ENCODE data around the gene RBBP8NL.

RBBP8NL gene

DNA sequence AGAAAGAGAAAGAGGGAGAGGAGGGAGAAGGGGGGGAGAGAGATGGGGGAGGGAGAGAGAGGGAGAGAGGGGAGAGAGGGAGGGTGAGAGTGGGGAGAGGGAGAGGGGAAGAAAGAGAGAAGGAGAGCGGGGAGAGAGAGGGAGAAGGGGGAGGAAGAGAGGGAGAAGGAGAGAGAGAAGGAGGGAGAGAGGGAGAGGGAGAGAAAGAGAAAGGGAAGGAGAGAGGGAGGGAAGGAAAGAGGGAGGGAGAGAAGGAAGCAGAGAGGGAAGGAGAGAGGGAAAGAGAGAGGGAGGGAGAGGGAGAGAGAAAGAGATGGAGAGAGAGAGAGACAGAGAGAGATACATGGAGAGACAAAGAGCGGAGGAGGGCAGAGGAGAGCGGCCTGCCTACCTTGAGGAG, 24.6 kb upstream of the RBBP8NL start:
- TF ChIP-seq, protein P1, sequence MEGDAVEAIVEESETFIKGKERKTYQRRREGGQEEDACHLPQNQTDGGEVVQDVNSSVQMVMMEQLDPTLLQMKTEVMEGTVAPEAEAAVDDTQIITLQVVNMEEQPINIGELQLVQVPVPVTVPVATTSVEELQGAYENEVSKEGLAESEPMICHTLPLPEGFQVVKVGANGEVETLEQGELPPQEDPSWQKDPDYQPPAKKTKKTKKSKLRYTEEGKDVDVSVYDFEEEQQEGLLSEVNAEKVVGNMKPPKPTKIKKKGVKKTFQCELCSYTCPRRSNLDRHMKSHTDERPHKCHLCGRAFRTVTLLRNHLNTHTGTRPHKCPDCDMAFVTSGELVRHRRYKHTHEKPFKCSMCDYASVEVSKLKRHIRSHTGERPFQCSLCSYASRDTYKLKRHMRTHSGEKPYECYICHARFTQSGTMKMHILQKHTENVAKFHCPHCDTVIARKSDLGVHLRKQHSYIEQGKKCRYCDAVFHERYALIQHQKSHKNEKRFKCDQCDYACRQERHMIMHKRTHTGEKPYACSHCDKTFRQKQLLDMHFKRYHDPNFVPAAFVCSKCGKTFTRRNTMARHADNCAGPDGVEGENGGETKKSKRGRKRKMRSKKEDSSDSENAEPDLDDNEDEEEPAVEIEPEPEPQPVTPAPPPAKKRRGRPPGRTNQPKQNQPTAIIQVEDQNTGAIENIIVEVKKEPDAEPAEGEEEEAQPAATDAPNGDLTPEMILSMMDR (IDR thresholded peaks at IDR 0.05; ENCODE audit: insufficient read depth, low read length, missing control alignments): no peak
- ChIA-PET POLR2A (no interaction called here), CTCF (no interaction called here)
- DNase-seq (ENCODE audit: low read depth, low spot score): no peak
- no peak overlapping the region for H3K4me3 ChIP-seq (ENCODE audit: low read depth, low read length)

DNA sequence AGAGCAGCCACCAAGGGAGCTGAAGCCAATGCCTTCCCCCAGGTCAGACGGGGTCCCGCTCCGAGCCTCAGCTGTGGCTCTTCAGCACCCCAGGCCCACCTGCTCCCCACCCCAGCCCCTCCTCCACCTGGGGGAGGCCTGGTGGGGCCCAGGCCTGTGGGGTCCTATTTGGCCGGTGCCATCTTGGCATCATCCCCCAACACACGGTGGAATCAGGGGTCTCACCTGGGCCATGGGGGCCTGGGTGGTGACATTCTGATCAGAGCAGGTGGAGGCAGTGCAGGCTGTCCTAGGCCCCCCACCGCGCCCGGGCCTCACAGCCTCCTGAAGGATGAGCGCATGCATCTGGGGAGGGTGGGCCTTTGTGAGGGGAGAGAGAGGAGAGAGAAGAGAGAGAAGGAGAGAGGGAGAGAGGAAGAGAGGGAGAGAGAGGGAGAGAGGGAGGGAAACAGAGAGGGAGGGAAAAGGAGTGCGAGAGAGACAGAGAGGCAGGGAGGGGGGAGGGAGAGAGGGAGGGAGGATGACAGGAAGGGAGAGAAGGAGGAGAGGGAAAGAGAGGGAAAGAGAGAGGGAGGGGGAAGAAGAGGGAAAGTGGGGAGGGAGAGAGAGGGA, 23.9 kb upstream of the RBBP8NL start:
- CTCF ChIA-PET: no interaction called here

DNA sequence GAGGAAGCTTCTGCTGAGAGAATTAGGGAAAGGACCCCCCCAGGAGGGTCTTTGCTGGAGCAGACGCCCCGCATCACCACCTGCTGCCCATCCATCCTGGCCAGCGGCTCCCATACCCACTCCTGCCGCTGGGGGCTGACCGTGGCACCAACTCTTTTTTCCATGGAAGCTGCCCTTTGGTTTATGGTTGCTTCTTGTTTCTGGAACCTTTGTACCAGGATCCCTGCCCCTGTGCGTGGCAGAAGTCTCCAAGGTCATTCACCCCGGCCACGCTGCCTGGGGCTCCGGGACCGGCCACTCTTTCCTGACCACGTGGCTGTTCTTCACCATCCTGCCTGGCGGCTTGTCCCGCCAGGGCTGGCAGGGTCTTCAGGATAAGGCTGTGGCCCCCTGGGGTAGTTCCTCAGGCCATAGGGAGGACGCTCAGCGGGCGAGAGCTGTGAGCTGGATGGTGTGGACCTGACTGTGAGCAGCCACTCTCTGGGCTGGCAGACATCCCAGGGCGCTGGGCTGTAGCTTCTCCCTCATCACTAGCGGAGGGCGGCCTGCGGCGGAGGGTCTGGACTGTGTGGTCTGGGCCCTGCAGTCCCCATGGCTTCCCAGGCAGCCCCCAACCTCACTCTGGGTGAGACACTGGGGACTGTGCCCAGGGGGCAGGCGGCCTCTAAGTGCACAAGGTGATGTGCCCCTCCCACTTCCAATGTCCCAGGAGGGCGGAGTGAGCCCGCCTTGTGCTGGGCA, 22.8 kb upstream of the RBBP8NL start:
- no peak for DNase-seq (ENCODE audit: low read depth, low spot score)
- POLR2A ChIA-PET: no interaction called here
- TF ChIP-seq, protein P1 (IDR thresholded peaks at IDR 0.05; ENCODE audit: insufficient read depth, low read length, missing control alignments): no peak
- CTCF ChIA-PET: no interaction called here
- no peak overlapping the region for H3K4me3 ChIP-seq (ENCODE audit: low read depth, low read length)

More for the DNA sequence above, 23.9 kb upstream of the RBBP8NL start:
- TF ChIP-seq, protein P1 (IDR thresholded peaks at IDR 0.05; ENCODE audit: insufficient read depth, low read length, missing control alignments): no peak
- POLR2A ChIA-PET: no interaction called here
- no peak overlapping the region for H3K4me3 ChIP-seq (ENCODE audit: low read depth, low read length)
- DNase-seq (ENCODE audit: low read depth, low spot score): no peak

DNA sequence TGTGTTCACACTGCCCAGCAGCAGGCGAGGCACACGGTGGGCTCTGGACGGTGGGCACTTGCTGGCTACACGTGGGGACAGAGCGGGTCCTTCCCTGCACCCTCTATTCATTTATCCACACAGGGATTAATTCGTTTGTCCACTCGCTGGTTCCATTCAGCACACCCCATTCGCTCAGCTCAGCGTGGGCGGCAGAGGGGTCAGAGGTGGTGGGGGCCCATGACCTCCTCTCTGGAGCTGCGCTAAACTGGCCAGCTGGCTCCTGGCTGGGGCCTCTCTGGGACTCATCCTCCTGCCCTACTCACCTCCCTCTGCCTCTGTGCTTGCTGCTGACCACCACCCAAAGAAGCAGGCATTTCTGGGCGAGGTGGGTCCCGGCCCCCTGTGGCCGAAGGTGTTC, 21.4 kb upstream of the RBBP8NL start:
- POLR2A ChIA-PET: no interaction called here
- CTCF ChIA-PET: no interaction called here
- no peak overlapping the region for H3K4me3 ChIP-seq (ENCODE audit: low read depth, low read length)
- DNase-seq (ENCODE audit: low read depth, low spot score): no peak
- TF ChIP-seq, protein P1 (IDR thresholded peaks at IDR 0.05; ENCODE audit: insufficient read depth, low read length, missing control alignments): no peak

DNA sequence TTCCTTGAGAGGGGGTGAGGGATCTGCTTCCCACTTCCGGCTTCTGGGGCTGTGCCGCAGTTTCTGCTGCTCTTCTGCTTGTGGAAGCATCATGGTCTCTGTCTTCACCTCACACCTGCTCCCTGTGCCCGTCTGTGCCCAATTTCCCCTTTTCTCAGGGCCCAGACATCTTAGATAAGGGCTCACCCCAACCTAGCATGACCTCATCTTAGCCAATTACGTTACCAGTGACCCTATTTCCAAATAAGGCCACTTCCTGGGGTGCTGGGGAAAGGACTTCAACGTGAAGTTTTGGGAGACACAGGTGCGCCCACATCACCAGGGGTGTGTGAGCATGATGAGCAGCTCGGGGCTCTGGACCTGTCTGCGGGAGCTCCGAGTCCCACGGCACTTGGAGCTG, 20.7 kb upstream of the RBBP8NL start:
- no peak overlapping the region for H3K4me3 ChIP-seq (ENCODE audit: low read depth, low read length)
- DNase-seq (ENCODE audit: low read depth, low spot score): no peak
- TF ChIP-seq, protein P1 (IDR thresholded peaks at IDR 0.05; ENCODE audit: insufficient read depth, low read length, missing control alignments): no peak
- POLR2A ChIA-PET: no interaction called here
- CTCF ChIA-PET: no interaction called here

DNA sequence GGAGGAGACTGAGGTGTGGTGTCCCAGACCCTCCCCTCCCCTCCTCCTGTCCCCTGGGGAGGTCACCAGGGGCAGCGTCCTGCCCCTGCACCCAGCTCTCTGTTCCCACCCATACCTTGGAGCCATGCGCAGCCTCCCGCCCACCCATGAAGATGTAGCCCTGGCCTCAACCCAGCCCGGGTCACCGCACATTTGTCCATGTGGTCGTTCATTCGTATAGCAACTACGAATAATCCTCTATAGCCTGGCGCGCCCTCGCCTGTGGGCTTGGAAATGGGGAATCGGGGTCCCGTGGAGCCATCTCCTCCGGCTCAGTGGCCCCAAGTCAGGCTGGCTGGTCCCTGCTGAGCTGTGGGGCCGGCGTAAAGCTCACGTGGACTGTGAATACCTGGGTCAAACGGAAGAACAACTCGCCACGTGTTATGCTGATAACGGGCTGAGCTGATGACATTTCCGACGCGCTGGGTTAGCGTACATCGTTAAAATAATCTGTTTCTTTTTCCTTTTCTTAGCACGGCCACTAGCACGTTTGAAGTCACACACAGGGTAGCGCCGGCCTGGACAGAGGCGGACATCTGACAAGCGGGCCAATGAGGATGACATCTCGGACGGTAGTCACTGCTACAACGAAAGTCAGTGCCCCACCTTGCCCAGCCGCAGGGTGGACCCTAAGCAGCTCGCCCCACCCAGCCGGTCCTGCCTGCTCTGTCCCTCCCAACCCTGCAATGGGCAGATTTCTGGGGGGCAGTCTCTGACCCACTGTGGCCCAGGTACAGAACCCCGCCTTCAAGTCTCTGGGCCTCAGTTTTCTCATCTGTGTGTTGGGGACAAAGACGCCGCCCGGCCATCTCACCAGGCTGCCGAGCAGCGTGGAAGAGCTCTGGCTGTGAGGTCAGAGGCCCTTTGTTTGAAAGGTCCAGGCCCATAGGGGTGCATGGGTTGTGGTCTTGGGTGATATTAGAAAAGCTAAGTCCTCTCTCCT, 19.8 kb upstream of the RBBP8NL start:
- ChIA-PET POLR2A (no interaction called here), CTCF (no interaction called here)
- no peak for DNase-seq (ENCODE audit: low read depth, low spot score)
- H3K4me3 ChIP-seq (ENCODE audit: low read depth, low read length): no peak overlapping the region
- TF ChIP-seq, protein P1 (IDR thresholded peaks at IDR 0.05; ENCODE audit: insufficient read depth, low read length, missing control alignments): no peak
